ENCODE data around the gene GPR176. TPM values are rescaled to one million over a fixed set of nuclear protein-coding genes. Genes with fewer than 3 reads are reported as not detected.

GPR176 gene
- total RNA-seq, 5 donors from 2014 or later (not counting 1 experiment from before 2014, with no cell fraction given): 0.15 to 0.30 TPM; not detected in 3

DNA sequence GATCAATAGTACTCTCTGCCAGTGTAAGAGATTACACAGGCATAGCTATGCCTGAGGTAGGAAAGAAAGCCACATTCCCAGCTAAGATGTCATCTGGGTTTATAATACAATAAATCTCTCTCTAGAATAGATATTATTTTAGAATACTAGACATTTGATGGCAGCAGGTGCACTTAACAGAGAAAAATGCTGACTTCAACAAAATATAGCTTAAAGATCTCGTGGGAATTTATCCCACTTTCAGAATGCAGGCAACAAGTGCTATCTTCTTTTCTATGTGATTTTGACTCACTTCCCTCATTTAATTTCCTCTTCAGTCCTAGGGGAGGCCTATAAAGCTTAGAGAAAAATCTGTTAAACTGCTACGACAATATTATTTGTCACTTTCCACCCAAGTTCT lies 76.5 kb downstream of the GPR176 start:
- CTCF ChIA-PET: interaction anchor here in 1 of 2 donors (0.6 kb wide), 1 partner anchor 276 kb away, joined by 3 read pairs; no protein-coding TSS in a partner anchor

DNA sequence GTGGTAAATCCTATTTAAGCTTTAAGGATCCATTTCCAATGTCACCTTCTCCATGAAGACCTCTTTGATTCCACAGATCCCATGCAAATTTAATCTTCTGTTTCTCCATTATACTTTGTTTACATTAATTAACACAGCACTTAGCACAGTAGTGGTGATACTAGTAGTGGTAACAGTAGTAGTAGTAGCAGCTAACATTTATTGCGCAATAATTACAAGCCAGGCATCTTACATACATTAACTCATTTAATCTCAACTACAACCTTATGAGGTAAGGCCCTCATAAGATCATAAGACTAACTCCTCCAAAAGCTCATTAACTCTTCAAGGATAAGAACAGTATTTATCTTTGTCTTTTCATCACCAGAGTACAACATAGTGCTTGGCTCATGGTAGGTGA lies 82.6 kb downstream of the GPR176 start:
- DNase-seq (no peak), ATAC-seq (replicated peaks in 1 of 4) (no peak)
- peaks cover 25 to 26% of the 10 kb centered on the region in 2 donors for H3K27me3 Mint-ChIP-seq
- no peaks in the 10 kb centered on the region for H3K4me1 ChIP-seq (ENCODE audit: control insufficient read depth in 1 of 2, extremely low read depth in 1 of 2, insufficient read depth in 2 of 2, low read length in 2 of 2)
- no peak overlapping the region for H3K27ac ChIP-seq (ENCODE audit: low read length)
- H3K36me3 ChIP-seq (ENCODE audit: control insufficient read depth in 2 of 2, extremely low read depth in 1 of 2, insufficient read depth in 1 of 2, low read length in 1 of 2): no peaks in the 10 kb centered on the region
- no CpG with 5 or more reads among the region's 1 CpG for WGBS (ENCODE audit: insufficient coverage)
- no peaks in the 10 kb centered on the region for H3K9me3 ChIP-seq
- no peaks in the 10 kb centered on the region for H3K27me3 ChIP-seq (replicated peaks in 1 of 2; ENCODE audit: control insufficient read depth in 2 of 2, extremely low read depth in 1 of 2, insufficient read depth in 2 of 2, low read length in 1 of 2)
- no peak overlapping the region for H3K27ac Mint-ChIP-seq
- no peaks in the 10 kb centered on the region for H3K9me3 Mint-ChIP-seq
- CTCF ChIA-PET: interaction anchor here in 1 of 2 donors (1.1 kb wide), 1 partner anchor 11 kb away, joined by 3 read pairs; no protein-coding TSS in a partner anchor
- no peaks in the 10 kb centered on the region for H3K4me1 Mint-ChIP-seq
- H3K36me3 Mint-ChIP-seq: no peaks in the 10 kb centered on the region
- no peak overlapping the region for H3K4me3 Mint-ChIP-seq
- H3K4me3 ChIP-seq (ENCODE audit: control insufficient read depth in 1 of 2, extremely low read depth in 1 of 2, low read length in 1 of 2): no peak overlapping the region
- POLR2A ChIA-PET: no interaction called here

More for the DNA sequence above, 76.5 kb downstream of the GPR176 start:
- no peaks in the 10 kb centered on the region for H3K9me3 Mint-ChIP-seq
- POLR2A ChIA-PET: no interaction called here
- H3K36me3 Mint-ChIP-seq: no peaks in the 10 kb centered on the region
- H3K4me3 Mint-ChIP-seq: no peak overlapping the region
- peaks cover 5 to 14% of the 10 kb centered on the region in 2 donors for H3K27me3 Mint-ChIP-seq
- H3K9me3 ChIP-seq: no peaks in the 10 kb centered on the region
- DNase-seq (no peak), ATAC-seq (replicated peaks in 1 of 4) (no peak)
- H3K4me1 Mint-ChIP-seq: no peaks in the 10 kb centered on the region
- no peaks in the 10 kb centered on the region for H3K27me3 ChIP-seq (replicated peaks in 1 of 2; ENCODE audit: control insufficient read depth in 2 of 2, extremely low read depth in 1 of 2, insufficient read depth in 2 of 2, low read length in 1 of 2)
- WGBS (ENCODE audit: insufficient coverage): 100% methylated on average over 1 of the region's 2 CpGs
- H3K27ac ChIP-seq (ENCODE audit: low read length): no peak overlapping the region
- no peaks in the 10 kb centered on the region for H3K4me1 ChIP-seq (ENCODE audit: control insufficient read depth in 1 of 2, extremely low read depth in 1 of 2, insufficient read depth in 2 of 2, low read length in 2 of 2)
- H3K4me3 ChIP-seq (ENCODE audit: control insufficient read depth in 1 of 2, extremely low read depth in 1 of 2, low read length in 1 of 2): no peak overlapping the region
- H3K27ac Mint-ChIP-seq: no peak overlapping the region
- H3K36me3 ChIP-seq (ENCODE audit: control insufficient read depth in 2 of 2, extremely low read depth in 1 of 2, insufficient read depth in 1 of 2, low read length in 1 of 2): no peaks in the 10 kb centered on the region

DNA sequence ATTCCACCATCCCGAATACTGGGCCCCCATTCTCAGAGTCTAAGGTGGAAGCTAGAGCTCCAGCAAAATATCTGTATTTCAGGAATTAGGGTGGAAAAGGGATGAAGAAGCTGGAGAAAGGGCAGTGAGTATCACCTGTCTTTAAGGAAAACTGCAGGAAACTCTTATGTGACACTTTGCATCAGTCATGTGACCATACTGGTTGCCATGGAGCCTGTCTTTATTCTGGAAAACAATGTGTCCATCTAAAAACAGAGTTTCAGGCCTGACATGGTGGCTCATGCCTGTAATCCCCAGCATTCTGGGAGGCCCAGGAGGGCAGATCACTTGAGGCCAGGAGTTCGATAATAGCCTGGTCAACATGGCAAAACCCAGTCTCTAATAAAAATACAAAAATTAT lies 84.5 kb downstream of the GPR176 start:
- no peak overlapping the region for H3K27ac Mint-ChIP-seq
- DNase-seq (no peak), ATAC-seq (replicated peaks in 1 of 4) (no peak)
- Histone ChIP-seq H3K4me1 (ENCODE audit: control insufficient read depth in 1 of 2, extremely low read depth in 1 of 2, insufficient read depth in 2 of 2, low read length in 2 of 2) (no peaks in the 10 kb centered on the region), H3K9me3 (no peaks in the 10 kb centered on the region), H3K36me3 (ENCODE audit: control insufficient read depth in 2 of 2, extremely low read depth in 1 of 2, insufficient read depth in 1 of 2, low read length in 1 of 2) (no peaks in the 10 kb centered on the region), H3K27me3 (replicated peaks in 1 of 2; ENCODE audit: control insufficient read depth in 2 of 2, extremely low read depth in 1 of 2, insufficient read depth in 2 of 2, low read length in 1 of 2) (no peaks in the 10 kb centered on the region), H3K4me3 (ENCODE audit: control insufficient read depth in 1 of 2, extremely low read depth in 1 of 2, low read length in 1 of 2) (no peak overlapping the region), H3K27ac (ENCODE audit: low read length) (no peak overlapping the region)
- H3K36me3 Mint-ChIP-seq: no peaks in the 10 kb centered on the region
- no peaks in the 10 kb centered on the region for H3K9me3 Mint-ChIP-seq
- H3K4me3 Mint-ChIP-seq: no peak overlapping the region
- ChIA-PET POLR2A (no interaction called here), CTCF (no interaction called here)
- peaks cover 34 to 36% of the 10 kb centered on the region in 2 donors for H3K27me3 Mint-ChIP-seq
- 80% methylated on average over 1 of the region's 2 CpGs for whole genome bisulfite sequencing (ENCODE audit: insufficient coverage)
- no peaks in the 10 kb centered on the region for H3K4me1 Mint-ChIP-seq

DNA sequence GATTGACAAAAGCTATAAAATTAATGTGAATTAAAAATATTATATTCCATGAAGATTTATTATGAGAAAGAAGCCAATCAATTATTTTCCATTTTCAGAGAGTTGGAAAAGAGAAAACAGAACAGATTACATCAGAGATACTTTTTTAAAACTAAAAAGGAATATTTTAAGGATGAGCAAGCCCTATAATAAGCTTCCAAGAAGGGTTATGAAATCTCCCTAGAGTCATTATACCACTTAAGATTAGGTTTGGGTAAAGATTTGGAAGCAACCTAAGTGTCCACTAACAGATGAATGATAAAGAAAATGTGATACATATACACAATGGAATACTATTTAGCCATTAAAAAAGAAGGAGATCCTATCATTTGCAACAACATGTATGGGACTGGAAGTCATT lies 85.8 kb downstream of the GPR176 start:
- DNase-seq (no peak), ATAC-seq (replicated peaks in 1 of 4) (no peak)
- Histone ChIP-seq H3K4me3 (ENCODE audit: control insufficient read depth in 1 of 2, extremely low read depth in 1 of 2, low read length in 1 of 2) (no peak overlapping the region), H3K27ac (ENCODE audit: low read length) (no peak overlapping the region), H3K27me3 (replicated peaks in 1 of 2; ENCODE audit: control insufficient read depth in 2 of 2, extremely low read depth in 1 of 2, insufficient read depth in 2 of 2, low read length in 1 of 2) (no peaks in the 10 kb centered on the region), H3K4me1 (ENCODE audit: control insufficient read depth in 1 of 2, extremely low read depth in 1 of 2, insufficient read depth in 2 of 2, low read length in 2 of 2) (no peaks in the 10 kb centered on the region), H3K9me3 (no peaks in the 10 kb centered on the region), H3K36me3 (ENCODE audit: control insufficient read depth in 2 of 2, extremely low read depth in 1 of 2, insufficient read depth in 1 of 2, low read length in 1 of 2) (no peaks in the 10 kb centered on the region)
- no peaks in the 10 kb centered on the region for H3K36me3 Mint-ChIP-seq
- no peak overlapping the region for H3K4me3 Mint-ChIP-seq
- no peaks in the 10 kb centered on the region for H3K9me3 Mint-ChIP-seq
- no peaks in the 10 kb centered on the region for H3K4me1 Mint-ChIP-seq
- ChIA-PET POLR2A (no interaction called here), CTCF (no interaction called here)
- no peak overlapping the region for H3K27ac Mint-ChIP-seq
- H3K27me3 Mint-ChIP-seq: peaks cover 30 to 36% of the 10 kb centered on the region in 2 donors

DNA sequence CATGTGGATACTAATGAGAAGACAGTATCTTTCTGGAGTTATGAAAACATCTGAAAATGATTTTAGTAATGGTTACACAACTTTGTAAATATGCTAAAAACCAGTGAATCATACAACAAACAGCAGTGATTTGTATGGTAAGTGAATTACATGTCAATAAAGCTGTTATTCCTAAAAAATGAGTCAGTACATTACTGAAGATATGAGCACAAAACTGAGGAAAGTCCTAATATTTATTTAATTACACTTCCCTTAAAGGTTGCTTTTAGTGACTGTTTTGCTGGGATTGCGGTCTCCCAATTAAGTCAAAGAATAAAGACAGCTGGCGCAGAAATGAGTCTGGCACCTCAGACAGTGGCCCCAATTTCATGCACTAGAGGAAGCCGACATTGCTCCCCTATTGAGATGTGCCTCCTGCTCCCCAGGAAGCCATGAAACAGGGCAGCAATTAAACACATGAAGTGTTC lies 86.5 kb downstream of the GPR176 start:
- H3K4me1 Mint-ChIP-seq: no peaks in the 10 kb centered on the region
- ChIA-PET CTCF (no interaction called here), POLR2A (no interaction called here)
- Histone ChIP-seq H3K36me3 (ENCODE audit: control insufficient read depth in 2 of 2, extremely low read depth in 1 of 2, insufficient read depth in 1 of 2, low read length in 1 of 2) (no peaks in the 10 kb centered on the region), H3K4me3 (ENCODE audit: control insufficient read depth in 1 of 2, extremely low read depth in 1 of 2, low read length in 1 of 2) (no peak overlapping the region), H3K9me3 (no peaks in the 10 kb centered on the region), H3K27me3 (replicated peaks in 1 of 2; ENCODE audit: control insufficient read depth in 2 of 2, extremely low read depth in 1 of 2, insufficient read depth in 2 of 2, low read length in 1 of 2) (no peaks in the 10 kb centered on the region), H3K27ac (ENCODE audit: low read length) (no peak overlapping the region), H3K4me1 (ENCODE audit: control insufficient read depth in 1 of 2, extremely low read depth in 1 of 2, insufficient read depth in 2 of 2, low read length in 2 of 2) (no peaks in the 10 kb centered on the region)
- H3K27me3 Mint-ChIP-seq: peaks cover 31 to 35% of the 10 kb centered on the region in 2 donors
- H3K36me3 Mint-ChIP-seq: no peaks in the 10 kb centered on the region
- no peaks in the 10 kb centered on the region for H3K9me3 Mint-ChIP-seq
- 90% methylated on average over 2 of the region's 3 CpGs for WGBS (ENCODE audit: insufficient coverage)
- DNase-seq: no peak
- H3K4me3 Mint-ChIP-seq: no peak overlapping the region
- H3K27ac Mint-ChIP-seq: no peak overlapping the region
- no peak for ATAC-seq (replicated peaks in 1 of 4)

DNA sequence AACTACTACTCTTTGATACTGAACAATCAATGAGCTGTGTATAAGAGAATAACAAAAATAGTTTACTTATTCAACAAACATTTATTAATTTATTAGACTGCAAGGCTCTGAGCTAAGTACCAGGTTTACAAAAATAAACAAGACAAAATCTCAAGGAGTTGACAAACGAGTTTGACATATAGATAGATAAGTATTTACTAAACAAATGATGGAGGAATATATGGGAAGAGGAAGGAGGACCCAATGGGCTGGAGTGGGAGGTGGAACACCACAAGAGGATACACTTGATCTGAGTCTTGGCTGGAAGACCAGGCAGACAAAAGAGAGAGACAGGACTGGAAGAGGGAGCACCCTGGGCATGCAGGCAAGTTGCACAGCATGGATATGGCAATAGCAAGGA lies 89.9 kb downstream of the GPR176 start:
- no CpG with 5 or more reads among the region's 1 CpG for WGBS (ENCODE audit: insufficient coverage)
- Histone ChIP-seq H3K4me1 (ENCODE audit: control insufficient read depth in 1 of 2, extremely low read depth in 1 of 2, insufficient read depth in 2 of 2, low read length in 2 of 2) (no peaks in the 10 kb centered on the region), H3K4me3 (ENCODE audit: control insufficient read depth in 1 of 2, extremely low read depth in 1 of 2, low read length in 1 of 2) (no peak overlapping the region), H3K9me3 (no peaks in the 10 kb centered on the region), H3K36me3 (ENCODE audit: control insufficient read depth in 2 of 2, extremely low read depth in 1 of 2, insufficient read depth in 1 of 2, low read length in 1 of 2) (no peaks in the 10 kb centered on the region), H3K27me3 (replicated peaks in 1 of 2; ENCODE audit: control insufficient read depth in 2 of 2, extremely low read depth in 1 of 2, insufficient read depth in 2 of 2, low read length in 1 of 2) (peaks cover 0 to 7% of the 10 kb centered on the region in 2 experiments), H3K27ac (ENCODE audit: low read length) (no peak overlapping the region)
- CTCF ChIA-PET: no interaction called here
- ATAC-seq (replicated peaks in 1 of 4): no peak
- no peaks in the 10 kb centered on the region for H3K9me3 Mint-ChIP-seq
- H3K4me1 Mint-ChIP-seq: no peaks in the 10 kb centered on the region
- no peak overlapping the region for H3K4me3 Mint-ChIP-seq
- H3K36me3 Mint-ChIP-seq: no peaks in the 10 kb centered on the region
- H3K27ac Mint-ChIP-seq: no peak overlapping the region
- peaks cover 27 to 41% of the 10 kb centered on the region in 2 donors for H3K27me3 Mint-ChIP-seq
- no peak for DNase-seq
- POLR2A ChIA-PET: no interaction called here

DNA sequence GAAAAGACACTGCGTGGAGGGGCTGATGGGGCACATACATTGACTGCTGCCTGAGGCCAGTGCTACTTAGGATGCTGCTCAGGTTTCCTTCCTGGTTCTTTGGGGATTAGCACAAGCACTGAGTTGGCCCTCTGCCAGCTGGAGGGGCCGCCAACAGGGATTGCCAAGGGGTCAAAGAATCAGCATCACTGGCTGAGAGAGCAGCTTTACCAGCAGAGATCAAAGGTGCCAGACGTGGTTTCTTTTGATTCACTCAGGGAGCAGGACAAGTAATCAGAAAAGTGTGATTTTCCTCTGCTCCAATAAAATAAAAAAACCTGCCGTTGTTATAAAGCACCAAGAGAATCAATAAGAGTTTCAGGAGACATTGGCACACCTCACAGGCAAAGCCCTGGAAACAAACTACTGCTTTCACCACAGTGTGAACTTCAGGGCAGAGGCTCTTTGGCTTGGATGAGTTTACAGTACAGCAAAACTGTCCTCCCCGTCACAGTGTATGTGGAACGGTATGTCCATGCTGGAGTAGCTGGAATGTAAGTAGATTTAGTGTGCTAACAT lies 91.6 kb downstream of the GPR176 start:
- no peaks in the 10 kb centered on the region for H3K36me3 Mint-ChIP-seq
- no peak for DNase-seq

More for the DNA sequence above, 91.6 kb downstream of the GPR176 start:
- no peaks in the 10 kb centered on the region for H3K4me1 Mint-ChIP-seq
- H3K9me3 Mint-ChIP-seq: no peaks in the 10 kb centered on the region
- ATAC-seq (replicated peaks in 1 of 4): no peak
- ChIA-PET POLR2A (no interaction called here), CTCF (interaction anchor here in 1 of 2 donors (0.6 kb wide), 1 partner anchor 14 kb away, joined by 3 read pairs; no protein-coding TSS in a partner anchor)
- no peaks in the 10 kb centered on the region for H3K9me3 ChIP-seq
- no peaks in the 10 kb centered on the region for H3K36me3 ChIP-seq (ENCODE audit: control insufficient read depth in 2 of 2, extremely low read depth in 1 of 2, insufficient read depth in 1 of 2, low read length in 1 of 2)
- H3K27me3 ChIP-seq (replicated peaks in 1 of 2; ENCODE audit: control insufficient read depth in 2 of 2, extremely low read depth in 1 of 2, insufficient read depth in 2 of 2, low read length in 1 of 2): peaks cover 0 to 7% of the 10 kb centered on the region in 2 experiments
- no peak overlapping the region for H3K4me3 ChIP-seq (ENCODE audit: control insufficient read depth in 1 of 2, extremely low read depth in 1 of 2, low read length in 1 of 2)
- no peak overlapping the region for H3K4me3 Mint-ChIP-seq
- H3K27ac Mint-ChIP-seq: no peak overlapping the region
- H3K27me3 Mint-ChIP-seq: peaks cover 26 to 42% of the 10 kb centered on the region in 2 donors
- H3K27ac ChIP-seq (ENCODE audit: low read length): no peak overlapping the region
- 100% methylated on average over 2 of the region's 6 CpGs for WGBS (ENCODE audit: insufficient coverage)
- no peaks in the 10 kb centered on the region for H3K4me1 ChIP-seq (ENCODE audit: control insufficient read depth in 1 of 2, extremely low read depth in 1 of 2, insufficient read depth in 2 of 2, low read length in 2 of 2)

All from T-cell (primary cell).